ENCODE results near the gene SORCS2. TPM values are rescaled to one million over a fixed set of nuclear protein-coding genes. Genes with fewer than 3 reads are reported as not detected.

SORCS2 gene
- total RNA-seq, 2 donors from 2014 or later, result 1.5 to 1.7 TPM

DNA sequence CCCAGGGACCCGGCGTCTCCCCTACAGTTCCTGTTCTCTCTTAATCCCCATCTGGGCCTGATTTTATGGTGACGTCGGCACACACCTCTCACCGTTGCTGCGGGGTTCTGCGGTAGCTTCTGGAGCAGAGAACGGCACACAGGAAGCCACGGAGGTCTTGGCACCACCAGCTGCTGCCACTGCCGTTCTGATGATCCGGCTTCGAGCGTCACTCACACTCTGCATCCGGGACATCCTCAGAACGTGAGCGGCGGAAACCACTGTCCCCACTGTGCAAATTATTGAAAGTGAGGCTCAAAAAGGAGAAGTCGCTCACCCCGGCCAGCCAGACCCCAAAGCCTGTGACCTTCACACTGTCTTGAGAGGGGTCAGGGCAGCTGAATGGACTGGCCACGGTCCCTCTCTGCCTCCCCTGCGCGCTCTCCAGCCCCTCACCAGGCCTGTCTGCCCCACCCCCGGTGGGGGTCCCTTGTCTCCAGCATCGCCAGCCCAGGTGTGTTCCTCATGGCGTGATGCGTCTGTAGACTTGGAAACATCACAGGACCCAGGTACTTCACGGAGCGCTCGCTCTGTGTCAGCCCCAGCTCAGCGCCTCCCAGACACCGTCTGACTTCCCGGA is 546.2 kb downstream of the SORCS2 start:
- no peak for DNase-seq (ENCODE audit: low spot score)
- Histone ChIP-seq H3K4me3 (no peak overlapping the region), H3K36me3 (no peaks in the 10 kb centered on the region), H3K27me3 (no peaks in the 10 kb centered on the region), H3K27ac (no peak overlapping the region), H3K9me3 (no peaks in the 10 kb centered on the region), H3K4me1 (no peaks in the 10 kb centered on the region)
- TF ChIP-seq, protein P1, sequence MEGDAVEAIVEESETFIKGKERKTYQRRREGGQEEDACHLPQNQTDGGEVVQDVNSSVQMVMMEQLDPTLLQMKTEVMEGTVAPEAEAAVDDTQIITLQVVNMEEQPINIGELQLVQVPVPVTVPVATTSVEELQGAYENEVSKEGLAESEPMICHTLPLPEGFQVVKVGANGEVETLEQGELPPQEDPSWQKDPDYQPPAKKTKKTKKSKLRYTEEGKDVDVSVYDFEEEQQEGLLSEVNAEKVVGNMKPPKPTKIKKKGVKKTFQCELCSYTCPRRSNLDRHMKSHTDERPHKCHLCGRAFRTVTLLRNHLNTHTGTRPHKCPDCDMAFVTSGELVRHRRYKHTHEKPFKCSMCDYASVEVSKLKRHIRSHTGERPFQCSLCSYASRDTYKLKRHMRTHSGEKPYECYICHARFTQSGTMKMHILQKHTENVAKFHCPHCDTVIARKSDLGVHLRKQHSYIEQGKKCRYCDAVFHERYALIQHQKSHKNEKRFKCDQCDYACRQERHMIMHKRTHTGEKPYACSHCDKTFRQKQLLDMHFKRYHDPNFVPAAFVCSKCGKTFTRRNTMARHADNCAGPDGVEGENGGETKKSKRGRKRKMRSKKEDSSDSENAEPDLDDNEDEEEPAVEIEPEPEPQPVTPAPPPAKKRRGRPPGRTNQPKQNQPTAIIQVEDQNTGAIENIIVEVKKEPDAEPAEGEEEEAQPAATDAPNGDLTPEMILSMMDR (IDR thresholded peaks at IDR 0.05), result no peak

DNA sequence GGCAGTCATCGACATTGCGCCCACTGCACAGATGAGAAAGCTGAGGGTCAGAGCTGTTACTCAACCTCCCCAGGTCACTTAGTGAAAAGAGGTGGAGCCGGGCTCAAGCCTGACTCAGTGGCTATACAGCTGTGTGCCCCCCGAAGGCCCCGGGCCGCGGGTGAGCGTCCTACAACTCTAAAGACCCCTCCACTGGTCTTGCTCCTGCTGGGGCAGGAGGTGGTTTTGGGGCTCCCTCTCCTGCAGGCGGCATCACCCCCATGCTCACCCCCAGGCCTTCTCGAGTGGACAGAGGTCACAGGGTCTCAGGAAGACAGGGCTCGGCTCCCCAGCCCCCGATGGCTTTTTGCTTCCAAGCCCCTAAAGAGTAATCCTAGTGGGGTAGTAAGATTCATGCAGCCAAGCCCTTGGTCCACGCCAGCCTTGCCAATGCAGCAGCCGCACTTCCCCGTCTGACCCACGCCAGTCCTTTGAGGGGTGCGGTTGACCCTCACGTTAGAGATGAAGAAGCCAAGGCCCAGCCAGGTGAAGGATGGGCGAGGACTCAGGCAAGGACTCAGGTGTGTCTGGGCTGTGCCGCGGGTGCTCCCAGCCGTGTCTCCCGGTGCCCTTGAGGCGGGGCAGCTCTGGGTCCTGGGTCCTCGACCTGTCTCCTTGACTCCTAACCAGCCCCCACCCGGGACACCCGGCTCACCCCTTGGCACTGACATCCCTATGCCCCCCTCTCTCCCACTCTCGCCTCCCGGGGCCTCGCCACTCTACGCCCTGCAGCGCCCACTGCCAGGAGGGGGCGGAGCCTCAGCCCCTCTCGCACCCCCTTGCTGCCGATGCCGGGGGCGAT is 547.0 kb downstream of the SORCS2 start:
- DNase-seq (ENCODE audit: low spot score), result no peak
- TF ChIP-seq, protein P1 (IDR thresholded peaks at IDR 0.05), result no peak
- Histone ChIP-seq H3K9me3 (no peaks in the 10 kb centered on the region), H3K4me3 (no peak overlapping the region), H3K36me3 (no peaks in the 10 kb centered on the region), H3K4me1 (peaks cover 0 to 3% of the 10 kb centered on the region in 2 donors), H3K27me3 (no peaks in the 10 kb centered on the region), H3K27ac (no peak overlapping the region)

DNA sequence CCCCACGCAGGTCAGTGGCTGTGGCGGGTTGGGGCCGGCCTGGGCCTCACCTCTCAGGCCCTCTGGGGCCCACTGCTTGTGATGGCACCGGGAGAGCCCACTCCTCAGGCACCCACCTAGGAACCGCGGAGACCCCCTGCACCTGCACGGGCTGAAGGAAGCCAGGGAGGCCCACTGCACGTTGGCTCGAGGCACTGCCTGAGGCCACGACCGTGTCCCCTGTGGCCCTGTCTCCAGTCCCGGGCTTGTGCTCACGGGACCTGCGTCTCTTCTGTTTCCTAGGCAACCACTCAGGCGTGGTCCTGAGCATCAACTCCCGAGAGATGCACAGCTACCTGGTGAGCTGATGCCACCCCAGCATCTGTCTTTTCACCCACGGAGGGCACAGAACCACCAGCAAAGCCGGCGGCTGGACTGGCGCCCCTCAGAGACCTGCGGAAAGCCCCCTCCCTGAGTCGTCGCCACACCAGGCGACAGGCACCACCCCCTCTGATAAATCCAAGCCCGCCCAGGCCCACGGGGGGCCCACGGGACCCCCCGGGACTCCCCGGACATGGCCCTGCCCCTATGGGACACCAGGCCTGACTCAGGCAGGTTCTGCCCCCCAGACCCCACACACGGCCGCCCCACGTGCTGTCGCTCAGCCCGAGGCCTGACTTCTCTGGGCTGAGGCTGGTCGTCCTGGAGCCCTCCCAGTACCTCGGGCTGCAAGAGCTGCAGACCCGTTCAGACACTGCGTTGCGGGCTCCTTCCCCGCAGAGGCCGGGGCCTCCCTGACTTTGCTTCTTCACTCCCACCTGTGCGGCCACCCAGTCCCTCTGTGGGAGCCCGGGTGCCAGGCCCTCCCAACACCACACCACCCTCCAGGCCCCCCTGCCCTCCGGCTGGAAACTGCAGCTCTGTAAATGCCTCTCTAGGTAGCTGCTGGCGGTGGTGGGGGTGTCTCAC is 547.9 kb downstream of the SORCS2 start:
- Histone ChIP-seq H3K9me3 (no peaks in the 10 kb centered on the region), H3K36me3 (no peaks in the 10 kb centered on the region), H3K4me3 (no peak overlapping the region), H3K4me1 (peaks cover 0 to 3% of the 10 kb centered on the region in 2 donors), H3K27ac (no peak overlapping the region), H3K27me3 (no peaks in the 10 kb centered on the region)
- TF ChIP-seq, protein P1 (IDR thresholded peaks at IDR 0.05), result no peak
- no peak for DNase-seq (ENCODE audit: low spot score)

- no peak overlapping the region for H3K27ac ChIP-seq
- no peak overlapping the region for H3K4me3 ChIP-seq
- TF ChIP-seq, protein P1 (IDR thresholded peaks at IDR 0.05), result no peak
- no peak for DNase-seq (ENCODE audit: low spot score)
- H3K36me3 ChIP-seq, result no peaks in the 10 kb centered on the region
- peaks cover 0 to 3% of the 10 kb centered on the region in 2 donors for H3K4me1 ChIP-seq
- H3K9me3 ChIP-seq, result no peaks in the 10 kb centered on the region
- H3K27me3 ChIP-seq, result no peaks in the 10 kb centered on the region
Measured at GRCh38 chr4:7740866-7741525, 548.7 kb downstream of the SORCS2 start.
